ENCODE data around the gene HEYL.
A peak's percentile ranks its signal among the peaks of the same experiment; 100 is the strongest.

Gene HEYL

DNA sequence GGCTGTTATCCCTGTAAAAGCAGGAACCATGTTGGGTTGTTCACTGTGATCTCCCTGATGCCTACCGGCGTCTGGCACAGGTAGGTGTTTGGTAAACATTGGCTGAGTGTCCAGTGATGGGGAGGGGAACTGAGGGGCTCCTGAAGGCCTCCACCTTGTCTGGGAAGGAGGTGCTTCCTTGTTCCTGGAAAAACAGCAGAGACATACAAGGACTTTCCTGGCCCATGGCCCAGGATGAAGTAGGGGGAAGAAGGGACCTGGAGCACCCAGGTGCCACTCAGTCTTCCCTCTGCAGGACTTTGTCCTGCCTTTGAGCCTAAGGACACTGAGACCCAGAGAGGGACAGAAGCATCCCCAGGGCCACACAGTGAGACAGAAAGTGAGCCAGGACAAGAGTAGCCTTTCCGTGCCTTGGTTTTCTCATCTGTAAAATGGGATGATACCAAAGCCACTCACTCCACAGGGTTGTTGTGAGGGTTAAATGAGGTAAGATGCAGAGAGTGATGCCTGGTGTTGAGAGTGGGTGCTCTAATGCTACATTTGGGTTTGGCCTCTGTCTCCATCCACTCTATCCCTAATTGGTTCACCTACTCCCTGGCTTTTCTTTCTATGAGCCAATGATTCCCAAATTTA lies 6.1 kb upstream of the HEYL start:
- in situ Hi-C loops (cut with MboI; ENCODE audit: low pct_unique_long_range_greater_than_20kb, low sequenced_read_pairs) = no loop called here
- no peak for DNase-seq

GRCh38 chr1:39643705-39644104 lies 4.3 kb upstream of the HEYL start:
- in situ Hi-C loops (cut with MboI; ENCODE audit: low pct_unique_long_range_greater_than_20kb, low sequenced_read_pairs) = no loop called here
- peak; percentile 38 for DNase-seq

DNA sequence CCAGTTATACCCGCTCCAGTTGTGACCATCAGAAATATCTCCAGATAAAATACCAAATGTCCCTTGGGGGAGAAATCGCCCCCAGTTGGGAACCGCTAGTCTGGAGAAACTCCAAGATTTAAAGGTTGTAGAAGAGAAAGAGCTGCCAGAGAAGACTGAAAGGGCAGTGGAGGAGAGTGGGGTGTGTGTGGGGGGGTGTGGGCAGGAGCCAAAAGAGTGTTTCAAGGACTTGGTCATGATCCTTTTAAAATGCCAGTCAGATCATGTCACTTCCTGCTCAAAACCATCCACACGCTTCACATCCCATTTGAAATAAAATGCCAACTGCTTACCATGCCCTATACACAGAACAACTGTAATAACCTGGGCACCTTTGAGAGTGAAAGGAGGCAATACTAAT lies 3.4 kb upstream of the HEYL start:
- in situ Hi-C loops (cut with MboI; ENCODE audit: low pct_unique_long_range_greater_than_20kb, low sequenced_read_pairs) = no loop called here
- no peak for DNase-seq

DNA sequence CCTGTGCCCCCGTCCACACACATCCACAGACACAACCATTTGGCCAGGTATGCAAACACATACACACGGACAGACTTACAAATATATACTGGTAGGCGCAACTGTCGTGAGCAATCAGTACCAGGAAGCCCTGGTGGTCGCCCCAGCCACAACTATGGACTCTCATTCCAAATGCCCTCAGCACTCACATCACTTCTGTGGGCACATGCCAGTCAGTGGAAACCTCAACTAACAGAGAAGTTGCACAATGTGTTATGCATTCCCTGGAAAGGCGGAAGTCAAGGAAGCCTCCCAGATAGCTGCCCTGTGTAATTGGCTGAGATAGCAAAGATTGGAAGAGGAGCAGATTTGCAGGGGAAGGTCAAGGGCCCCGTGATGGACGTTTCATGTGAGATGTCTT lies 1.4 kb upstream of the HEYL start:
- in situ Hi-C loops (cut with MboI; ENCODE audit: low pct_unique_long_range_greater_than_20kb, low sequenced_read_pairs) = no loop called here
- DNase-seq = no peak

DNA sequence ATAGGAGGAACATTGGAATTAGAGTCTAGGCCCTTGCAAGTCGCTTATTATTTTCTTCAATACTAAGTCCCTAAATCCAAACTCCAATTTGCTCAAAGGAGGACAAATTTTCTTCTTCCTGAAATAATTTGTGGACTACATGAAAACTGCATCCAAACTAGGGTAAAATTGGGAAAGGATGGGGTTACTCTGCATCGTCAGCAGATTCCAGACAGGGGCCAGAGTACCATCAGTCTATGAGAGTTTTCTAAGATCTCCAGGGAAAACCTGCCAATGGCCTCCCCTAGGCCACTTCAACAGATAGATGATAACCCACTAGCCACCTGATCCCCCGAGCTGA lies 508 bp downstream of the HEYL start:
- no peak for DNase-seq
- in situ Hi-C loops (cut with MboI; ENCODE audit: low pct_unique_long_range_greater_than_20kb, low sequenced_read_pairs) = no loop called here

- DNase-seq = no peak
- in situ Hi-C loops (cut with MboI; ENCODE audit: low pct_unique_long_range_greater_than_20kb, low sequenced_read_pairs) = no loop called here
These were observed 2.1 kb downstream of the HEYL start for GRCh38 chr1:39637361-39637760.

DNA sequence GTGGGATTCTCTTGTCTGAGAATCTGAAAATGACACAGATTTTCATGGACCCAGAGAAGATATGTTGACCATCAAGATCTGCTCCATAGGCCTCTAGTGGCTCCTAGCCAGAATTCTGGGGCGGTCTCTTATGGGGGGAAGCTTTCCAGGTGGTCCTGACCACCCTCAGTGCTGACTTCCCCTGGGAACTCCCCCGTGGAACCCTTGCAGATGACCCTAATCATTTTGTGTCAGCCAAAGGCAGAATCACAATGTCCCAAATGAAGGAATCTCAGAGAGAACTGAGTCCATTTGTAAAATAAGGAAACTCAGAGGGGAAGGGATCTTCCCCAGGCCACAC lies 3.6 kb downstream of the HEYL start:
- DNase-seq = no peak
- in situ Hi-C loops (cut with MboI; ENCODE audit: low pct_unique_long_range_greater_than_20kb, low sequenced_read_pairs) = no loop called here

GRCh38 chr1:39635205-39635870 lies 4.1 kb downstream of the HEYL start:
- DNase-seq = no peak
- in situ Hi-C loops (cut with MboI; ENCODE audit: low pct_unique_long_range_greater_than_20kb, low sequenced_read_pairs) = no loop called here

DNA sequence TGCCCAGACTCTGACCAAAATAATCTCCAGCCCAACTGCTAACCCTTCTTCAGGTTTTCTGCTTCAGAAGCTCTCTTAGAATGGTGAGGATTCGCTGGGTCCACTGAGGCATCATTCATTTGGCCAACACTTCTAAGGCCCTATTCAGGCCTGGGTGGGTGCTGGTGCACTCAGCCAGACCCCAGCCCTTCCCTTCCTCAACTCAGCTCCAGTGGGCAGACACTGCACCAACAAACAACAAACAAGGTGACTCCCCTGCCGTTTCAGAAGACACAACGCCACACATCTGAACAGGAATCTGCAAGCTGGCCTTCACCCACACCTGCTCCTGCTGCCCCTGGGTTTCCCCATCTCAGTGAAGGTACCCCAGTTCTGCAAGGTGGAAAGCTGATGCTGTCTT lies 6.0 kb downstream of the HEYL start:
- DNase-seq = no peak
- in situ Hi-C loops (cut with MboI; ENCODE audit: low pct_unique_long_range_greater_than_20kb, low sequenced_read_pairs) = no loop called here

GRCh38 chr1:39632682-39633417 lies 6.6 kb downstream of the HEYL start:
- DNase-seq = no peak

GRCh38 chr1:39632323-39632681 lies 7.1 kb downstream of the HEYL start:
- no peak for DNase-seq
- in situ Hi-C loops (cut with MboI; ENCODE audit: low pct_unique_long_range_greater_than_20kb, low sequenced_read_pairs) = no loop called here

More at GRCh38 chr1:39632682-39633417, 6.6 kb downstream of the HEYL start:
- in situ Hi-C loops (cut with MboI; ENCODE audit: low pct_unique_long_range_greater_than_20kb, low sequenced_read_pairs) = no loop called here

DNA sequence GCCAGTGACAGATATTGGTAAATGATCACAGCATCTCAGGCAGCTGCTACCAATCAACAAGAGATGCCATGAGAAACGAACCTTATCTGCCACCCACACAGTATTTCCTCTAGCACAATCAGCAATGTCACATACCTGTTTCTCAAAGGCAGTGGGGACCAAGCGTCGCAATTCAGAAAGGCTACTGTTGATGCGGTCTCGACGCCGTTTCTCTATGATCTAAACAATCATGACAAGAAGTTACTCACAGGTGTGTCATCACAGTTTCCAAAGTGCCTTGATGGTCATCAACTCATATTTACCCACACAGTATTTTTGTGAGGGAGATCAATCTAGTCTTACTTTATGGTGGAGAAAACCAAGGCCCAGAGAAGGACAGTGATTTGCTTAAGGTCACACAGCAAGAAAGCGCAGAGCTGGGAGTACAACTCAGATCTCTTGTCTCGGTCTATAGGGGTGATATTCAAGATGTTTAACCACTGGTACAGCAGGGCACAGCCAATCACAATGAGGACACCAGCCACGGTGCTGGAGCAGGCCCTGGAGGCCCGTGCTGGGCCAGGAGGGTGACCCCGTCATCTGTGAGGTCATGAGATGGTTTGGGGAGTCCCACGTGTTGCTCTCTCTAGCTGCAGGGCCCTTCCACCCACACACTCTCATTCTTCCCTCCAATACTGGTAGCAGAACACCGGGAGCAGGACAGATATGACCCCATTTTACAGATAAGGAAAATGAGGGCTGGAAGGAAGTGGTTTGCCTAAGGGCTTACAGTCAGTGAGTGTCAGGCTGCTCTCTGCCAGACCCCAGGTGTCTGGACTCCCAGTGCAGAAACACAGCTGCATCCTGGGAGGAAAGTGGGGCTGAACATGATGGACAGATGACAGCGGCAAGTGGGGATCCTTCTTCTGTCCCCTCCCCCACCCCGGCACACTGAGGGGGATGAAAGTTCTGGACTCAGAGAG lies 7.8 kb downstream of the HEYL start:
- in situ Hi-C loops (cut with MboI; ENCODE audit: low pct_unique_long_range_greater_than_20kb, low sequenced_read_pairs) = no loop called here

GRCh38 chr1:39628807-39629350 lies 10.6 kb downstream of the HEYL start:
- in situ Hi-C loops (cut with MboI; ENCODE audit: low pct_unique_long_range_greater_than_20kb, low sequenced_read_pairs) = no loop called here
- no peak for DNase-seq

More for the DNA sequence above, 7.8 kb downstream of the HEYL start:
- DNase-seq = peak; percentile 9

GRCh38 chr1:39626646-39627045 lies 12.8 kb downstream of the HEYL start:
- in situ Hi-C loops (cut with MboI; ENCODE audit: low pct_unique_long_range_greater_than_20kb, low sequenced_read_pairs) = no loop called here
- no peak for DNase-seq

- no peak for DNase-seq
- in situ Hi-C loops (cut with MboI; ENCODE audit: low pct_unique_long_range_greater_than_20kb, low sequenced_read_pairs) = no loop called here
These were observed 13.8 kb downstream of the HEYL start for GRCh38 chr1:39625462-39626273.

GRCh38 chr1:39625009-39625408 lies 14.4 kb downstream of the HEYL start:
- in situ Hi-C loops (cut with MboI; ENCODE audit: low pct_unique_long_range_greater_than_20kb, low sequenced_read_pairs) = no loop called here
- no peak for DNase-seq

DNA sequence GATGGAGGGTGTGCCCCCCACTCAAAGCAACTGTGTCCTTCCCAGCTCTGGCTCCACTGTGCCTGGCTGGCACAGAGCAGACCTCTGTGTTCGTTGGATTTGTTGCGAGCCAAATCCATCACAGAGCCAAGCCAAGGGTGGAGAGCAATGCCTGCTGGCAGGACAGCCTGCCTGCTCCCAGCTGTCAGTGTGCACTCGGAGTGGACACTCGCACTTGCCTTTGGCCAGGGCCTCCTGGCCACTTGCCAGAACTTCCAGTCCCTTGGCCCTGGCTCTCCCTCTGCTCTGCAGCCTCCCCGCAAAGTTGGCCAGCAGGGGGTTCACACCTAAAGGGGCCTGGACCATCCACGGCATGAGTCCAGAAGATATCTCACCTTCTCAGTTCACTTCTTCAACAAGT lies 16.4 kb downstream of the HEYL start:
- no peak for DNase-seq
- in situ Hi-C loops (cut with MboI; ENCODE audit: low pct_unique_long_range_greater_than_20kb, low sequenced_read_pairs) = no loop called here

DNA sequence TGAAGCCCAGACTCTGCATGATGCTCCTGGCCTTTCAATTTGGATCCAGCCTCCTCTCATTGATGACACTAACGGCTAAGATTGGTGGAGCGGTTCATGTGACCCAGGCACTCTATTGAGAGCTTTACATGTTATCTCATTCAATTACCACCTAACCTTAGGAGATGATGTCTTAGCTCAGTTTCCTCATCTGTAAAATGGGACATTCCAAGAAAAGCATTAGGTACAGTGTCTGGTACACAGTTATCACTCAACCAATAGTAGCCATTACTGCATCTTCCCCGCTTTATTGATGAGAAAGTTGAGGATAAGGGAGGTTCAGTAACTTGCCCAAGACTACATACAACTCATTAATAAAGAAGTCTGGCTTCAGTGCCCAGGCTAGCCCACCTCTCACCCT lies 17.0 kb downstream of the HEYL start:
- in situ Hi-C loops (cut with MboI; ENCODE audit: low pct_unique_long_range_greater_than_20kb, low sequenced_read_pairs) = no loop called here
- DNase-seq = no peak
